Loucy (cell line): ENCODE results near the gene ZNF521.

ENCODE experiments used
- CTCF ChIP-seq: fragments of 200-600 bp; sonication (generic); conservative IDR thresholded peaks from 2 replicates; pipeline ENCODE4 v1.5.1; 2014; ENCODE audit warnings: mild to moderate bottlenecking, antibody characterized with exemption, low read length
- EZH2phosphoT487 ChIP-seq: fragments of 200-600 bp; IDR thresholded peaks from 2 replicates; pipeline ENCODE4 v1.6.1; 2018; ENCODE audit warnings: antibody characterized with exemption, mild to moderate bottlenecking, moderate library complexity, borderline replicate concordance

- TF ChIP-seq CTCF (no peak), EZH2phosphoT487 (no peak)
Measured at GRCh38 chr18:25145731-25146511, 206.0 kb downstream of the ZNF521 start.
